Neural cell (in vitro differentiated cells): Measurements from ENCODE around the gene LPCAT4. TPM values are rescaled to one million over a fixed set of nuclear protein-coding genes. Genes with fewer than 3 reads are reported as not detected.

Experiments used
- H2AFZ ChIP-seq: fragments of 200-600, 300-800 bp; sonication (generic), shearing (Covaris generic); 2 replicates; pipeline ENCODE4 v1.6.0; 2014; ENCODE audit warnings: low read depth, mild to moderate bottlenecking, antibody characterized with exemption, low read length, moderate library complexity
- H3F3A ChIP-seq: fragments of 200-600 bp; shearing (Covaris generic); 2 replicates; pipeline ENCODE4 v1.6.1; 2016; ENCODE audit warnings: mild to moderate bottlenecking, moderate library complexity, mixed read lengths, antibody characterized with exemption, low read length; ENCODE audit not compliant: insufficient read depth, poor library complexity, severe bottlenecking
- H3K27ac ChIP-seq: fragments of 200-600, 300-800 bp; sonication (generic), shearing (Covaris generic); 2 replicates; pipeline ENCODE4 v1.5.1; 2014; ENCODE audit warnings: mild to moderate bottlenecking, low read length, moderate library complexity
- H3K27me3 ChIP-seq: fragments of 300-800, 200-600 bp; sonication (generic), shearing (Covaris generic); 2 replicates; pipeline ENCODE4 v1.6.0; 2014; ENCODE audit warnings: mild to moderate bottlenecking, low read depth, low read length, moderate library complexity; ENCODE audit not compliant: insufficient read depth
- H3K36me3 ChIP-seq: fragments of 300-800, 200-600 bp; sonication (generic), shearing (Covaris generic); 2 replicates; pipeline ENCODE4 v1.5.1; 2014; ENCODE audit warnings: mild to moderate bottlenecking, antibody characterized with exemption, low read length, moderate library complexity; ENCODE audit not compliant: insufficient read depth
- H3K4me2 ChIP-seq: fragments of 300-800, 200-600 bp; sonication (generic), shearing (Covaris generic); 2 replicates; pipeline ENCODE4 v1.6.0; 2014; ENCODE audit warnings: mild to moderate bottlenecking, low read length
- H3K4me3 ChIP-seq: fragments of 300-800, 200-600 bp; sonication (generic), shearing (Covaris generic); 2 replicates; pipeline ENCODE4 v1.5.1; 2014; ENCODE audit warnings: mild to moderate bottlenecking, low read length, moderate library complexity
- H3K79me2 ChIP-seq: fragments of 200-600 bp; shearing (Covaris generic); replicated peaks from 2 replicates; pipeline ENCODE4 v1.6.0; 2014; ENCODE audit warnings: mild to moderate bottlenecking, low read length, moderate library complexity; ENCODE audit not compliant: insufficient read depth
- H3K9ac ChIP-seq: fragments of 300-800, 200-600 bp; sonication (generic), shearing (Covaris generic); 2 replicates; pipeline ENCODE4 v1.6.1; 2016; ENCODE audit warnings: mild to moderate bottlenecking, low read length, mixed read lengths
- H3K9me2 ChIP-seq: fragments of 200-600 bp; shearing (Covaris generic); 2 replicates; pipeline ENCODE4 v1.6.1; 2016; ENCODE audit warnings: mild to moderate bottlenecking, low read length, mixed read lengths; ENCODE audit not compliant: insufficient read depth
- H3K9me3 ChIP-seq: fragments of 200-600, 300-800 bp; sonication (generic), shearing (Covaris generic); 2 replicates; pipeline ENCODE4 v1.6.1; 2016; ENCODE audit warnings: mild to moderate bottlenecking, mixed run types, low read length, moderate library complexity, mixed read lengths
- H4K20me1 ChIP-seq: fragments of 200-600 bp; shearing (Covaris generic); 2 replicates; pipeline ENCODE4 v1.6.1; 2016; ENCODE audit warnings: mild to moderate bottlenecking, mixed run types; ENCODE audit not compliant: insufficient read depth
- EP300 ChIP-seq: fragments of 450-650 bp; conservative IDR thresholded peaks from 2 replicates; pipeline ENCODE4 v1.6.1; 2014; ENCODE audit warnings: antibody characterized with exemption, mild to moderate bottlenecking, moderate library complexity; ENCODE audit not compliant: poor library complexity, severe bottlenecking
- EZH2 ChIP-seq: fragments of 200-600, 300-800 bp; shearing (Covaris generic), sonication (generic); IDR thresholded peaks from 2 replicates; pipeline ENCODE4 v1.6.1; 2014; ENCODE audit warnings: antibody characterized with exemption, low read length, borderline replicate concordance, mild to moderate bottlenecking; ENCODE audit not compliant: insufficient read depth, poor library complexity, severe bottlenecking
- MXI1 ChIP-seq: fragments of 450-650 bp; conservative IDR thresholded peaks from 2 replicates; pipeline ENCODE4 v1.6.1; 2014; ENCODE audit warnings: antibody characterized with exemption, mild to moderate bottlenecking; ENCODE audit not compliant: poor library complexity, severe bottlenecking
- POLR2AphosphoS5 ChIP-seq: IDR thresholded peaks from 2 replicates; pipeline ENCODE4 v1.6.1; 2012
- RAD21 ChIP-seq: fragments of 450-650 bp; conservative IDR thresholded peaks from 2 replicates; pipeline ENCODE4 v1.6.1; 2014; ENCODE audit warnings: antibody characterized with exemption, mild to moderate bottlenecking, moderate library complexity
- SMC3 ChIP-seq: fragments of 450-650 bp; conservative IDR thresholded peaks from 2 replicates; pipeline ENCODE4 v1.6.1; 2014; ENCODE audit warnings: antibody characterized with exemption, mild to moderate bottlenecking, moderate library complexity; ENCODE audit not compliant: poor library complexity
- TAF1 ChIP-seq: IDR thresholded peaks from 2 replicates; pipeline ENCODE4 v1.6.1; 2012; ENCODE audit warnings: low read depth
- polyA plus RNA-seq: library from polyadenylated mRNA; depleted of rRNA; stranded (reverse); fragments of >200 nt; gene quantifications from 2 replicates; pipeline ENCODE4 v1.2.3, GENCODE V29; 2014
- TF ChIP-seq, protein P1 (sequence below): fragments of 450-650 bp; IDR thresholded peaks from 2 replicates; pipeline ENCODE4 v1.5.1; 2014; ENCODE audit warnings: antibody characterized with exemption, mild to moderate bottlenecking, moderate library complexity; ENCODE audit not compliant: poor library complexity, severe bottlenecking
- TF ChIP-seq, protein P2 (sequence below): IDR thresholded peaks from 2 replicates; pipeline ENCODE4 v1.6.1; 2012; ENCODE audit warnings: borderline replicate concordance

LPCAT4 gene
- polyA plus RNA-seq, 1 donor from 2014 or later, result 76.7 TPM

- TF ChIP-seq, protein P1, sequence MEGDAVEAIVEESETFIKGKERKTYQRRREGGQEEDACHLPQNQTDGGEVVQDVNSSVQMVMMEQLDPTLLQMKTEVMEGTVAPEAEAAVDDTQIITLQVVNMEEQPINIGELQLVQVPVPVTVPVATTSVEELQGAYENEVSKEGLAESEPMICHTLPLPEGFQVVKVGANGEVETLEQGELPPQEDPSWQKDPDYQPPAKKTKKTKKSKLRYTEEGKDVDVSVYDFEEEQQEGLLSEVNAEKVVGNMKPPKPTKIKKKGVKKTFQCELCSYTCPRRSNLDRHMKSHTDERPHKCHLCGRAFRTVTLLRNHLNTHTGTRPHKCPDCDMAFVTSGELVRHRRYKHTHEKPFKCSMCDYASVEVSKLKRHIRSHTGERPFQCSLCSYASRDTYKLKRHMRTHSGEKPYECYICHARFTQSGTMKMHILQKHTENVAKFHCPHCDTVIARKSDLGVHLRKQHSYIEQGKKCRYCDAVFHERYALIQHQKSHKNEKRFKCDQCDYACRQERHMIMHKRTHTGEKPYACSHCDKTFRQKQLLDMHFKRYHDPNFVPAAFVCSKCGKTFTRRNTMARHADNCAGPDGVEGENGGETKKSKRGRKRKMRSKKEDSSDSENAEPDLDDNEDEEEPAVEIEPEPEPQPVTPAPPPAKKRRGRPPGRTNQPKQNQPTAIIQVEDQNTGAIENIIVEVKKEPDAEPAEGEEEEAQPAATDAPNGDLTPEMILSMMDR, result no peak
- no peak for TF ChIP-seq TAF1
- no peak for TF ChIP-seq EZH2
- no peak for TF ChIP-seq RAD21
- no peak for TF ChIP-seq EP300
- TF ChIP-seq, protein P2, sequence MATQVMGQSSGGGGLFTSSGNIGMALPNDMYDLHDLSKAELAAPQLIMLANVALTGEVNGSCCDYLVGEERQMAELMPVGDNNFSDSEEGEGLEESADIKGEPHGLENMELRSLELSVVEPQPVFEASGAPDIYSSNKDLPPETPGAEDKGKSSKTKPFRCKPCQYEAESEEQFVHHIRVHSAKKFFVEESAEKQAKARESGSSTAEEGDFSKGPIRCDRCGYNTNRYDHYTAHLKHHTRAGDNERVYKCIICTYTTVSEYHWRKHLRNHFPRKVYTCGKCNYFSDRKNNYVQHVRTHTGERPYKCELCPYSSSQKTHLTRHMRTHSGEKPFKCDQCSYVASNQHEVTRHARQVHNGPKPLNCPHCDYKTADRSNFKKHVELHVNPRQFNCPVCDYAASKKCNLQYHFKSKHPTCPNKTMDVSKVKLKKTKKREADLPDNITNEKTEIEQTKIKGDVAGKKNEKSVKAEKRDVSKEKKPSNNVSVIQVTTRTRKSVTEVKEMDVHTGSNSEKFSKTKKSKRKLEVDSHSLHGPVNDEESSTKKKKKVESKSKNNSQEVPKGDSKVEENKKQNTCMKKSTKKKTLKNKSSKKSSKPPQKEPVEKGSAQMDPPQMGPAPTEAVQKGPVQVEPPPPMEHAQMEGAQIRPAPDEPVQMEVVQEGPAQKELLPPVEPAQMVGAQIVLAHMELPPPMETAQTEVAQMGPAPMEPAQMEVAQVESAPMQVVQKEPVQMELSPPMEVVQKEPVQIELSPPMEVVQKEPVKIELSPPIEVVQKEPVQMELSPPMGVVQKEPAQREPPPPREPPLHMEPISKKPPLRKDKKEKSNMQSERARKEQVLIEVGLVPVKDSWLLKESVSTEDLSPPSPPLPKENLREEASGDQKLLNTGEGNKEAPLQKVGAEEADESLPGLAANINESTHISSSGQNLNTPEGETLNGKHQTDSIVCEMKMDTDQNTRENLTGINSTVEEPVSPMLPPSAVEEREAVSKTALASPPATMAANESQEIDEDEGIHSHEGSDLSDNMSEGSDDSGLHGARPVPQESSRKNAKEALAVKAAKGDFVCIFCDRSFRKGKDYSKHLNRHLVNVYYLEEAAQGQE, result no peak
- no peak for TF ChIP-seq SMC3
- TF ChIP-seq POLR2AphosphoS5, result no peak
- no peak for TF ChIP-seq MXI1
- no peaks in the 10 kb centered on the region for H3K36me3 ChIP-seq
- H3K9ac ChIP-seq, result no peak overlapping the region
- H3K4me3 ChIP-seq, result no peak overlapping the region
- peaks cover 9% of the 10 kb centered on the region for H3K79me2 ChIP-seq
- no peak overlapping the region for H3K27ac ChIP-seq
- H4K20me1 ChIP-seq, result no peaks in the 10 kb centered on the region
- H2AFZ ChIP-seq, result no peak overlapping the region
- no peak overlapping the region for H3K4me2 ChIP-seq
- H3K9me3 ChIP-seq, result no peaks in the 10 kb centered on the region
- H3K27me3 ChIP-seq, result no peaks in the 10 kb centered on the region
- no peaks in the 10 kb centered on the region for H3F3A ChIP-seq
- no peaks in the 10 kb centered on the region for H3K9me2 ChIP-seq
Measured at GRCh38 chr15:34332553-34333120, 34.4 kb downstream of the LPCAT4 start.

DNA sequence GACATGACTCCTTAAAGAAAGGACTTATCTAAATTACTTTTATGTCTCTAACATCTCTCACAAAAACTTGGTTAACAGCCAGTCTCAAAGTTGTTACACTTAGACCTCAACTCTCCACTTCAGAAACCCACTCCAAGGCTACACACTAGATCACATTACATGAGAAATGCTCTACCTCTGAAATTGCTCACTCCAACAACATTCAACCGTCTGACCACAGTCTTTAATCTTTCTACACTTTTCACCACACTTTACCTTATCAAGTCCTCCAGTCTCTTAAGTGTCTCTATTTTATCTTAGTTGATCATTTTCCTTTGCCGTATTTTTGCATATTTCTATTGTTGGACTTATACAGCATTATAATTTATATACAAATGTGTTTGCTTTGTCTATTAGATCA, 35.2 kb downstream of the LPCAT4 start:
- Histone ChIP-seq H3K9me3 (no peaks in the 10 kb centered on the region), H3K36me3 (no peaks in the 10 kb centered on the region), H2AFZ (no peak overlapping the region), H3K4me2 (no peak overlapping the region), H3K9ac (no peak overlapping the region), H3K79me2 (peaks cover 6% of the 10 kb centered on the region), H3K4me3 (no peak overlapping the region), H4K20me1 (no peaks in the 10 kb centered on the region), H3K9me2 (no peaks in the 10 kb centered on the region), H3K27me3 (no peaks in the 10 kb centered on the region), H3F3A (no peaks in the 10 kb centered on the region), H3K27ac (no peak overlapping the region)
- TF ChIP-seq, protein P2, result no peak
- no peak for TF ChIP-seq POLR2AphosphoS5
- TF ChIP-seq EZH2, result no peak
- TF ChIP-seq SMC3, result no peak
- TF ChIP-seq RAD21, result no peak
- no peak for TF ChIP-seq MXI1
- TF ChIP-seq, protein P1, result no peak
- TF ChIP-seq EP300, result no peak
- TF ChIP-seq TAF1, result no peak
